Muscle layer of duodenum (tissue), 2 donors: ENCODE data around the gene CTNNBL1.

Experiments
- H3K27ac ChIP-seq: one replicate; pipeline ENCODE4 v1.7.0; 2013; ENCODE audit warnings: mild to moderate bottlenecking, low read length
- H3K27me3 ChIP-seq: one replicate; pipeline ENCODE4 v1.7.0; 2013; ENCODE audit warnings: low read depth, mild to moderate bottlenecking, control low read depth, low read length
- H3K36me3 ChIP-seq, 2 donors: one replicate each; pipeline ENCODE4 v1.7.0; 2013; ENCODE audit warnings: low read length in 2 of 2, control low read depth in 1 of 2, mild to moderate bottlenecking in 1 of 2; ENCODE audit not compliant: insufficient read depth in 2 of 2, control insufficient read depth in 1 of 2
- H3K4me1 ChIP-seq, 2 donors: one replicate each; pipeline ENCODE4 v1.7.0; 2013; ENCODE audit warnings: low read length in 2 of 2, mild to moderate bottlenecking in 2 of 2, control low read depth in 1 of 2, moderate library complexity in 1 of 2; ENCODE audit not compliant: insufficient read depth in 2 of 2, control insufficient read depth in 1 of 2
- H3K4me3 ChIP-seq, 2 donors: one replicate each; pipeline ENCODE4 v1.7.0; 2013; ENCODE audit warnings: low read length in 2 of 2, low read depth in 1 of 2, mild to moderate bottlenecking in 1 of 2
- H3K9me3 ChIP-seq, 2 donors: one replicate each; pipeline ENCODE4 v1.7.0; 2013; ENCODE audit warnings: low read length in 2 of 2, control low read depth in 1 of 2, mild to moderate bottlenecking in 1 of 2; ENCODE audit not compliant: control insufficient read depth in 1 of 2
- donor health status: healthy.

Gene CTNNBL1

DNA sequence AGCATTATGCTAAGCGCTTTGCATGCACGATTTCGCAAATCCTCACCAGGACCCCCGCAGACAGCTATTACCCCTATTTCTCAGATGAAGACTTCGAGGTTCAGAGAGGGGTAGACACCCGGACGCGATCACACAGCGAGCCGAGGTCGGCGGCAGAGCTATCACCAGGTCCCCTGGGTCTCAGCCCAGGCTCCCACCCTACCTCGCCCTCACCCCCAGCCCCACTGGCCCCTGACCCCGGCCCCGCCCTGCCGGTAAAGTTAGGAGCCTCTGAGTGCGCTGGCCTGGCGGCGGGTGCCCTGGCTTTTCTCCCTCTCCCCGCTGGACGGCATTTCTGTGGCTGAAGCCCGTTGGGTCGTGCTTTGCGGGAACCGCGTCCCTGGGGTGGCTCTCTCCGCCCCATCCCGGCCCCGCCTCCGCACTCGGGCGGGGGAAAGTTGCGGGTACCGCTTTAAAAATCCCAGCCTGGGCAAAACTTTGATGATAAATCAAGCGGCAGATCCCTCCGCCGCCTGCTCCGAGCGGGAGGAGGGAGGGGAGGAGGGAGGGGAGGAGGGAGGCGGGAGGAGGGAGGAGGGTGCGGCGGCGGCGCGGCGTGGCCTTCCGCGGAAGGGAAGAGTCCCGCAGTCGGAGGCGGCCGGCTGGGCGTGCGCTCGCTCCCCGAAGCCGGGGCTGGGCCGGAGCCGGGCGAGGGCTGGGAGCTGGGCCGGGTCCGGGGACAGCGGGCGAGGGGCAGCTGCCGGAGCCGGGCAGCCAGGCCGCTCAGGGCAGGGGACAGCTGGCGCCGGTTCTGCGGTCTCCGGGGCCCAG, 208.9 kb downstream of the CTNNBL1 start, which contains the start of gene VSTM2L:
Gene VSTM2L (plus strand): TSS at position 624 of the 810 bp plus-strand sequence. CDS start 224 bp downstream, outside the sequence.
- Histone ChIP-seq H3K27ac (no peak within 1 kb of the TSS), H3K4me1 (peaks cover 0 to 32% of the 10 kb centered on the region in 2 donors), H3K9me3 (no peaks in the 10 kb centered on the region), H3K36me3 (no peaks in the 10 kb centered on the region), H3K4me3 (peak within 1 kb of the TSS in 1 of 2 donors; percentile 48), H3K27me3 (peaks cover 14% of the 10 kb centered on the region)

DNA sequence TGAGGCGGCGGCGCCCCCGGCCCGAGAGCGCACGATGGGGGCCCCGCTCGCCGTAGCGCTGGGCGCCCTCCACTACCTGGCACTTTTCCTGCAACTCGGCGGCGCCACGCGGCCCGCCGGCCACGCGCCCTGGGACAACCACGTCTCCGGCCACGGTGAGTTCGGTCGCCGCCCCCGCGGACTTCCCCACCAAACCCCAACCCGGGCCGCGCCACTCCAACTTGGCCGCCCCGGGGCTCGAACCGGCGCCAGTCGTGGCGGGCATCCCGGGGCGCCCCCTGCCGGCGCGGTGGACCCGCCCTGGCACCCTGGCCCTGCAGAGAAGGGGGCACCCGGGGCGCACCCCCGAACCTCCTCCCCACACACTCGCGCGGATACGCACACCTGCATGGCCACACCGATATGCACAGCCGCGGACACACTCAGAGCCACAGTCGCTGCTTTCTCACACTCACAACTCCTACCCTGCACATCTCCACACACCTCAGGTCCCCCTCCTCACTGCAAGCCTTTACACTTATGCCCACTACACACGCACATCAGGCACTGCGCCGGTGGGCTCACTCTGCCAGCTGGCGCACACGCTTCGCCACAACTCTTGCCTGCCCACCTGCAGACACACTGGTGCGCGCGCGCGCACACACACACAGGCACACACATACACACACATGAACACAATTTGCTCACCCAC, 209.6 kb downstream of the CTNNBL1 start:
- Histone ChIP-seq H3K9me3 (no peaks in the 10 kb centered on the region), H3K4me3 (peak overlapping the region in 1 of 2 donors; percentile 47), H3K36me3 (no peaks in the 10 kb centered on the region), H3K27me3 (peaks cover 14% of the 10 kb centered on the region), H3K27ac (no peak overlapping the region), H3K4me1 (peaks cover 0 to 34% of the 10 kb centered on the region in 2 donors)

DNA sequence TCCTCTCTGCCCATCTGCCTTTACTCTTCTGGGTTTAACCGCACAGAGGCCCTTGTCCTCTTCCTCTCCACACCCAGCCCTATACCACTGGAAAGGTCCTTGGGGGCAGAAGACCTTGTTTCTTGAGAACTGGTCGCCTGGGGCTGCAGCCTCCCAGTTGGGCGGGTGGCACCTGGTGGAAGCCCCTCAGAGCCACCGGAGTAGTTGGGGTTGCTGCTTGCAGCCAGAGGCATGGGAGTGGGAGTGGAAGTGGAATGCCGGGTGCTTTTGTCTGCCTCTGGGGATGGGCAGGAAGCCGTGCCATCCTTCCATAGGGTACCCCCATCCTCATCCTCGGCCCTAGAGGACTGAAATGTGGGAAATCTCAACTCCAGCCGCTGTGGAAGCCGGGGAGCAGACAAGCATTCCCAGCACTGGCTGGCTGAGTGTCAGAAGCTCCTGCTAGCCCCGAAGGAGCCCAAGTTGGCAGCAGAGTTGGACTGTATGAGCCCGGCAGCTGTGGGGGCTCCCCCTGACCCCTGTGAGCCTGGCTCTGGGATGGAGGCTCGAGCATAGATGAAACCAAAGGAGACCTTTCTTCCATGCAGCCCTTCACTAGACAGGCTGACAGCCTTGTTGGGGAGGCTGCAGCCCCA, 210.3 kb downstream of the CTNNBL1 start:
- Histone ChIP-seq H3K4me1 (peaks cover 0 to 34% of the 10 kb centered on the region in 2 donors), H3K9me3 (no peaks in the 10 kb centered on the region), H3K27me3 (peaks cover 14% of the 10 kb centered on the region), H3K36me3 (no peaks in the 10 kb centered on the region), H3K27ac (no peak overlapping the region), H3K4me3 (no peak overlapping the region)

DNA sequence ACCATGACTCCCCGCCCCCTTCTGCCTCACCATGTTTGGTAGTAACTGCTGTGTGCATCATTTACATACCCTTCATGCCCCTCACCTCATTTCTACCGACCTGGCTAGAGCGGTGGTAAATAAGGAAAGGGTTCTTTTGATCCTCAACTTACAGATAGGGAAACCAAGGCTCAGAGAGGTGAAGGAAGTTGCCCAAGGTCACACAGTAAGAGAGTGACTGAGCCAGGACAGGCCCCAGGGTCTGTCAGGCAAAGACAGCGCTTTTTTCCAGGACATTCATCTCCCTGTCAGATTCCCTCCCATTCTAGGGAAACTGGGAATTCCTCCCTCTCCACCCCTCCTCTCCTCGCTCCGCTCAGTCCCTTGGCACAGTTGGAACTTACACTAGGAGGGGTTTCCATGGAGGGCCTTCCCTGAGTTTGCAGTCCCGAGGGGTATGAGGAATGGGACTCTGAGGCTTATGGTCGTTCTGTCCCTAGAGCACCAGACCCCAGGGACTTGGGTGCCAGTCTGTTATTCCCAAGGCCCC, 211.1 kb downstream of the CTNNBL1 start:
- H3K4me3 ChIP-seq: no peak overlapping the region
- peaks cover 0 to 34% of the 10 kb centered on the region in 2 donors for H3K4me1 ChIP-seq
- H3K36me3 ChIP-seq: no peaks in the 10 kb centered on the region
- peaks cover 14% of the 10 kb centered on the region for H3K27me3 ChIP-seq
- no peaks in the 10 kb centered on the region for H3K9me3 ChIP-seq
- no peak overlapping the region for H3K27ac ChIP-seq

DNA sequence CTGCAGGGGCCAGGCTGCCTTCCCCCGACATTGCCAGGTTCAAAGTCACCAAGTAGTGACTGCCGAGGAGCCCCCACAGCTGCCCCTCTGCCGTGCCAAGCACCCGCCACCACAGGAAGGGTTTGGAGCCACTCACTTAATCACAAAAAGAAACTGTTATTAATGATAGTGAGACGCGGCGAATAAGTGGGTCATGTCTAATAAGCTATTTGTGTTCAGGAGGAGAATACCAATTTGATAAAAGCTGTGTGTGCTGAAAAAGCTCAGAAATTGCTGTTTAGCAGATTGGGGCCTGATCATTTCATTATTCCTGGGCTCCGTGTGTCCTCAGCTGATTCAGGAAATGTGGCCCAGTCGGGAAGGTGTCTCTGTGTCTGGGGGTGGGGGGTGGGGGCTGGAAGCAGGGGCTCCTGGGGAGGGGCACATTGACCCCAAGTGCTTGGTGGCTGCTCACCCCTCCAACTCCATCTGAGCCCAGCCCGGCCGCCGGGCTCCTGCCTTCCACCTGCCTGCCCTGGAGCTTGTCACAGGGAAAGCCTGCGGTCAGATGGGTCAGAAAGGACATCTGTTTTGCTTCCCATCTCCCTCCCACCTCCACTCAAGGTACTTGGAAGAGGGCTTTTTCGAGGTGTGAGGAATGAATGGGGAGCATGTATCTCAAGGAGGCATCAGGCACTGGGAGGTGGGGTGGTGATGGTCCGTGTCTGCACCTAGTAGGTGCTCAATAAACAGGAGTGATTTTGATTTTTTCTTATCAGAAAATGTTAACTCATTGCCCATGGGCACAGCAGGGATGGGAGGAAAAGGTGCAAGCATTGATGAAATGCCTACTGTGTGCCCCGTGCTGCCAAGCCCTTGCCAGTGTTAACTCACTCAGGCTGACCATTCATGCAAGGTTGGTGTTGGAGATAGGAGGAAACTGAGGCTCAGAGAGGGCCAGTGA, 212.1 kb downstream of the CTNNBL1 start:
- peaks cover 14% of the 10 kb centered on the region for H3K27me3 ChIP-seq
- H3K9me3 ChIP-seq: no peaks in the 10 kb centered on the region
- no peak overlapping the region for H3K27ac ChIP-seq
- H3K4me1 ChIP-seq: peaks cover 0 to 34% of the 10 kb centered on the region in 2 donors
- H3K4me3 ChIP-seq: no peak overlapping the region
- no peaks in the 10 kb centered on the region for H3K36me3 ChIP-seq

DNA sequence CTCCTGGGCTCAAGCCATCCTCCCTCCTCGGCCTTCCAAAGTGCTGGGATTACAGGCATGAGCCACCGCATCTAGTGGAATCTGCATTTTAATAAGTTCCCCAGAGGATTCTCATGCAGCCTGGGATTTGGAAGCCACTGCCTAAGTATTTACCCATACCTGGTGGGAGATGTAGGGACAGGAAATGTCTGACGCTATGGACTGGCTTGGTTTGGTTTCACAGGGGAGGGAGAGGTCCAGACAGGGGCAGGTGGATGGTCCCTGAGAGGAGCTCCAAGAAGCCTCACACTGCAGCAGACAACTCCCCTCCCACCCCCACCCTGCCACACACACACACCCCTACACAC, 213.5 kb downstream of the CTNNBL1 start:
- Histone ChIP-seq H3K4me3 (no peak overlapping the region), H3K27me3 (peaks cover 23% of the 10 kb centered on the region), H3K27ac (no peak overlapping the region), H3K4me1 (peaks cover 0 to 34% of the 10 kb centered on the region in 2 donors), H3K36me3 (no peaks in the 10 kb centered on the region), H3K9me3 (no peaks in the 10 kb centered on the region)

DNA sequence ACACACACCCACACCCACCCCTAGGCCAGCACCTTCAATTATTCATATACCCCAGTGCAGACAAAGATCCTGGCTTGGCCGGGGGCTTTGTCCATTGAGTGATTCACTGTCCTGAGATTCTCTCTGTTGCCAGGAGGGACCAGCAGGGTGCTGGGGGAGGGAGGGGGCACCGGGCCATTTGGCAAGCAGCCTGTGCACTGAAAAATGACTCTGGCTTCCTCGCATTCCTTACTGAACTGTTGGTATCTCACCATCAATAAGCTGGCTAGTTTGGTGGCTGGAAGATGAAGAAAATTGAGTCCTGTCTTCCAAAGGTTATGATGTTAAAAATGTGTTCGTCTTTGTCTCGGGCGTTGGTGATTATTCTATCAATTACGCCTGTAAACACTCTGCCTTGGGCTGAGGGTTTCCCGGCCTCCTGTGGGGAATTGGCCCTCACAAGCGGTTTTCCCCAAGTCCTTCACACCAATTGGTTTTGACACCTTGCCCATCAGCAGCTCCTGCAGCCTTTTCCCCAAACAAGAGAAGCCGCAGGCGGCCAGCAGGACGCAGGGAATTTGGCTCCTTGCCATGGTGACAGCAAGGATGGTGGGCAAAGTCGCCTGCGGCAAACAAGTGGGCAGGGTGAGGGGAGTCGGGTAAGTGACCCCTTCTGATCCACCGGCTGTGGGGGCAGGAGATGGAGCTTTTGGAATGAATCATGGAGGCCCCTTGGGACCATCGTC, 214.0 kb downstream of the CTNNBL1 start:
- Histone ChIP-seq H3K4me3 (no peak overlapping the region), H3K27ac (no peak overlapping the region), H3K27me3 (peaks cover 20% of the 10 kb centered on the region), H3K9me3 (no peaks in the 10 kb centered on the region), H3K36me3 (no peaks in the 10 kb centered on the region), H3K4me1 (peaks cover 0 to 34% of the 10 kb centered on the region in 2 donors)

DNA sequence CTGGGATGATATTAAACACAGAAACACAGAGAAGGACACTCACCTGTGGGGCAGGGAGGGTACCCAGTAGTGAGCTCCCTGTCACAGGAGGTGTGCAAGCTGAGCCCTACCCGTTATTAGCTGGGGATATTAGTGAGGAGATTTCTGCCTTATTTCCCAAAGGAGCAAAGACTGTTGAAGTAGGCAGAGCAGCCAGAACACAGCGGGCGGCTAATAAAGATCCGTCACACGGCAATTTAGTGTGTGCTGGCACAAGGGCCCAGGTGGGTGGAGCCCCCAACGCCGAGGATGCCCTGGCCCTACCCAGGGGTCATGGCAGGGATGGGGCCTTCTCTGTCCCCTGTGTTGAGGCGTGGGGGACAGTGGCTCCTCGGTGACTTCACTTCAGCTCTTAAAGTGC, 217.4 kb downstream of the CTNNBL1 start:
- H3K9me3 ChIP-seq: no peaks in the 10 kb centered on the region
- H3K36me3 ChIP-seq: no peaks in the 10 kb centered on the region
- no peak overlapping the region for H3K27ac ChIP-seq
- no peak overlapping the region for H3K4me3 ChIP-seq
- peaks cover 0 to 31% of the 10 kb centered on the region in 2 donors for H3K4me1 ChIP-seq
- H3K27me3 ChIP-seq: peaks cover 20% of the 10 kb centered on the region

DNA sequence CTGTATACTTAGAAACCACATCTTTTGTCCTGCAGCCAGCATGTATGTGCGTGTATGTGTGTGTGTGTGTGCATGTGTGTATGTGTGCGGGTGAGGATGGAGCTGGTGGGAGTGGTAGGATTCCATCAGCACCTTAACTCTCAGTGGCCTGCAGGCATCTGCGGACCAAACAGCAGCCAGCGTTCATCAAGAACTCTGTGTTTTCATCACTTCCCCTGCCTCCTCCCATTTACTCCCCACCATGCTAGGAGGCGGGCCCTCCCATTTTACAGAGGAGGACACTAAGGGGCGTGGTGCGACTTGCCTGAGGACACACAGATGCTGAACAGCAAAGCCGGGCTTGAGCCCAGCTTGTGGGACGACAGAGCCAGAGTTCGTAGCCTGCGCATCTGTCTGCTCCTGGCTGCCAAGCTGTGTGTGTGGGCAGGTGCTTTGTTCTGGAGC, 218.0 kb downstream of the CTNNBL1 start:
- H3K4me3 ChIP-seq: no peak overlapping the region
- H3K36me3 ChIP-seq: no peaks in the 10 kb centered on the region
- H3K27ac ChIP-seq: no peak overlapping the region
- H3K27me3 ChIP-seq: peaks cover 20% of the 10 kb centered on the region
- H3K9me3 ChIP-seq: no peaks in the 10 kb centered on the region
- peaks cover 0 to 31% of the 10 kb centered on the region in 2 donors for H3K4me1 ChIP-seq

DNA sequence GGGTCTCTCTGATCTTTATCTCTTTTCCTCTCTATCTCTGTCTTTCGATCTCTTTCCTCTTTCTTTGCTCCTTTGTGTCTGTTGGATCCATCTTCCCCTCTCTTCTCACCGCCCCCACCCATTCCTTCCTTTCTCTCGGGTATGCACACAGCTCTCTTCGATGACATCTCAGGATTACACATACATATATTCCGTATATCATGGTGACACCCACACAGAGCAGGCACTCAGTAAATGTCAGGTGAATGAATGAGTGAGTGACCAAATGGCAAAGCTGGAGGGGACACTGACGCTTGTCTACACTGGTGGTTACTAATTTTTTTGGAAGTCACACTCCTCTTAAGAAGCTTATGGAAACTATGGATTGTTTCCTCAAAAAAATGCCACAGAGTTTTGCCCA, 219.0 kb downstream of the CTNNBL1 start:
- H3K4me1 ChIP-seq: peaks cover 0 to 26% of the 10 kb centered on the region in 2 donors
- no peaks in the 10 kb centered on the region for H3K36me3 ChIP-seq
- H3K4me3 ChIP-seq: no peak overlapping the region
- no peak overlapping the region for H3K27ac ChIP-seq
- H3K9me3 ChIP-seq: no peaks in the 10 kb centered on the region
- H3K27me3 ChIP-seq: peaks cover 20% of the 10 kb centered on the region
